ENCODE measurements around the gene LONP1.

DNA sequence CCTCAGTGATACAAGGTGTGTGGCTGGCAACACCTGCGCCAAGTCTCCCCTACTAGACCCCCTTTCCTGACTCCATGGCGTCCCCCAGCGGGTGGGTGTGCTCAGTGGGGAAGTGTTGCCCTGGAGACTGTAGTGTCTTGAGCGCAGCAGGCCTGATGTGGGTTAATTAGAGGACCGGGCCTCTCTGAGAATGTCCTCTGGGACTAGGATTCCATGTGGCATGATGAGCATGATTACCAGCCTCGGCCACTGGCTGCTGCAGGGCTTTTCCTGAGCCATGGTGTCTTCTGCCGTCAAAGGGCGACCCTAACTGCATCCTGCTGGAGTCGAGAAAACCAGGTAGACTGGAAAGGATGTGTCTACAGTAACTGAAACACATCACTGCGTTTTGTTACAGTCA is 67.7 kb downstream of the LONP1 start:
- TF ChIP-seq CTCF (IDR thresholded peaks at IDR 0.05; ENCODE audit: insufficient read depth, low read depth, low read length) = no peak
- no peak for TF ChIP-seq EZH2 (IDR thresholded peaks at IDR 0.05; ENCODE audit: insufficient read depth, low read length)
